ENCODE measurements around the gene STAMBPL1. TPM values are rescaled to one million over a fixed set of nuclear protein-coding genes. Genes with fewer than 3 reads are reported as not detected.

STAMBPL1 gene
- total RNA-seq, 1 donor from 2014 or later: 1.5 TPM

- no peak for TF ChIP-seq CTCF (IDR thresholded peaks at IDR 0.05; ENCODE audit: insufficient read depth, low read depth, low read length)
- no peak for TF ChIP-seq EZH2 (IDR thresholded peaks at IDR 0.05; ENCODE audit: insufficient read depth, low read length)
- FAIRE-seq (peak; percentile 34), DNase-seq (ENCODE audit: low read depth) (peak; percentile 92)
- H3K27me3 Mint-ChIP-seq (ENCODE audit: low read depth, unreplicated experiment): no peaks in the 10 kb centered on the region
- peaks cover 22% of the 10 kb centered on the region for H3K4me1 ChIP-seq (ENCODE audit: insufficient read depth, low read length)
- no peaks in the 10 kb centered on the region for H3K27me3 ChIP-seq (ENCODE audit: insufficient read depth, low read length)
- peaks cover 23% of the 10 kb centered on the region for H4K20me1 ChIP-seq (ENCODE audit: insufficient read depth, low read length)
- H3K4me2 ChIP-seq (ENCODE audit: low read length): peak within 1 kb of the TSS; percentile 76
- H3K9me3 Mint-ChIP-seq (ENCODE audit: unreplicated experiment): peaks cover 3% of the 10 kb centered on the region
- no peak within 1 kb of the TSS for H3K27ac Mint-ChIP-seq (ENCODE audit: unreplicated experiment)
- peak within 1 kb of the TSS; percentile 7 for H2AFZ ChIP-seq (ENCODE audit: low read depth, low read length)
- H3K27ac ChIP-seq (ENCODE audit: low read depth, low read length): peak within 1 kb of the TSS; percentile 4
- no peaks in the 10 kb centered on the region for H3K36me3 ChIP-seq (ENCODE audit: insufficient read depth, low read length)
- H3K4me3 ChIP-seq (ENCODE audit: insufficient read depth, low read depth, low read length): peak within 1 kb of the TSS; percentile 55
- peaks cover 35% of the 10 kb centered on the region for H3K79me2 ChIP-seq (ENCODE audit: insufficient read depth, low read length)
- no peaks in the 10 kb centered on the region for H3K36me3 Mint-ChIP-seq (ENCODE audit: low read depth, unreplicated experiment)
- peak within 1 kb of the TSS; percentile 78 for H3K4me3 Mint-ChIP-seq (ENCODE audit: unreplicated experiment)
- H3K9me3 ChIP-seq (ENCODE audit: insufficient read depth, low read depth, low read length): no peaks in the 10 kb centered on the region
- peak within 1 kb of the TSS; percentile 48 for H3K9ac ChIP-seq (ENCODE audit: low read length)
- peaks cover 12% of the 10 kb centered on the region for H3K4me1 Mint-ChIP-seq (ENCODE audit: low read depth, unreplicated experiment)
Observed at GRCh38 chr10:88952647-88953111, 72.6 kb downstream of the STAMBPL1 start, which contains the start of gene ACTA2. Gene ACTA2 (minus strand): TSS chr10:88952773. CDS start chr10:88948930, 3,843 bp downstream.

GRCh38 chr10:88953662-88954061 is 73.6 kb downstream of the STAMBPL1 start:
- H3K9ac ChIP-seq (ENCODE audit: low read length): no peak overlapping the region
- H3K9me3 Mint-ChIP-seq (ENCODE audit: unreplicated experiment): peaks cover 3% of the 10 kb centered on the region
- no peaks in the 10 kb centered on the region for H3K27me3 ChIP-seq (ENCODE audit: insufficient read depth, low read length)
- TF ChIP-seq EZH2 (IDR thresholded peaks at IDR 0.05; ENCODE audit: insufficient read depth, low read length) (no peak), CTCF (IDR thresholded peaks at IDR 0.05; ENCODE audit: insufficient read depth, low read depth, low read length) (no peak)
- H3K27me3 Mint-ChIP-seq (ENCODE audit: low read depth, unreplicated experiment): no peaks in the 10 kb centered on the region
- H3K79me2 ChIP-seq (ENCODE audit: insufficient read depth, low read length): peaks cover 27% of the 10 kb centered on the region
- H3K36me3 ChIP-seq (ENCODE audit: insufficient read depth, low read length): no peaks in the 10 kb centered on the region
- H3K27ac Mint-ChIP-seq (ENCODE audit: unreplicated experiment): no peak overlapping the region
- FAIRE-seq (no peak), DNase-seq (ENCODE audit: low read depth) (no peak)
- H3K4me3 ChIP-seq (ENCODE audit: insufficient read depth, low read depth, low read length): no peak overlapping the region
- H4K20me1 ChIP-seq (ENCODE audit: insufficient read depth, low read length): peaks cover 15% of the 10 kb centered on the region
- no peak overlapping the region for H2AFZ ChIP-seq (ENCODE audit: low read depth, low read length)
- H3K4me3 Mint-ChIP-seq (ENCODE audit: unreplicated experiment): no peak overlapping the region
- peaks cover 12% of the 10 kb centered on the region for H3K4me1 Mint-ChIP-seq (ENCODE audit: low read depth, unreplicated experiment)
- no peak overlapping the region for H3K4me2 ChIP-seq (ENCODE audit: low read length)
- no peak overlapping the region for H3K27ac ChIP-seq (ENCODE audit: low read depth, low read length)
- no peaks in the 10 kb centered on the region for H3K9me3 ChIP-seq (ENCODE audit: insufficient read depth, low read depth, low read length)
- peaks cover 22% of the 10 kb centered on the region for H3K4me1 ChIP-seq (ENCODE audit: insufficient read depth, low read length)
- H3K36me3 Mint-ChIP-seq (ENCODE audit: low read depth, unreplicated experiment): peaks cover under 1% of the 10 kb centered on the region

GRCh38 chr10:88954458-88955083 is 74.5 kb downstream of the STAMBPL1 start:
- Histone ChIP-seq H3K36me3 (ENCODE audit: insufficient read depth, low read length) (no peaks in the 10 kb centered on the region), H3K4me1 (ENCODE audit: insufficient read depth, low read length) (peaks cover 22% of the 10 kb centered on the region), H3K27me3 (ENCODE audit: insufficient read depth, low read length) (no peaks in the 10 kb centered on the region), H4K20me1 (ENCODE audit: insufficient read depth, low read length) (peaks cover 6% of the 10 kb centered on the region), H3K79me2 (ENCODE audit: insufficient read depth, low read length) (peaks cover 18% of the 10 kb centered on the region), H3K4me2 (ENCODE audit: low read length) (no peak overlapping the region), H3K9me3 (ENCODE audit: insufficient read depth, low read depth, low read length) (no peaks in the 10 kb centered on the region), H2AFZ (ENCODE audit: low read depth, low read length) (no peak overlapping the region), H3K27ac (ENCODE audit: low read depth, low read length) (no peak overlapping the region), H3K9ac (ENCODE audit: low read length) (no peak overlapping the region), H3K4me3 (ENCODE audit: insufficient read depth, low read depth, low read length) (no peak overlapping the region)
- peaks cover 12% of the 10 kb centered on the region for H3K4me1 Mint-ChIP-seq (ENCODE audit: low read depth, unreplicated experiment)
- TF ChIP-seq CTCF (IDR thresholded peaks at IDR 0.05; ENCODE audit: insufficient read depth, low read depth, low read length) (no peak), EZH2 (IDR thresholded peaks at IDR 0.05; ENCODE audit: insufficient read depth, low read length) (no peak)
- H3K27ac Mint-ChIP-seq (ENCODE audit: unreplicated experiment): no peak overlapping the region
- peaks cover 1% of the 10 kb centered on the region for H3K36me3 Mint-ChIP-seq (ENCODE audit: low read depth, unreplicated experiment)
- DNase-seq (ENCODE audit: low read depth) (no peak), FAIRE-seq (peak; percentile 5)
- peaks cover 3% of the 10 kb centered on the region for H3K9me3 Mint-ChIP-seq (ENCODE audit: unreplicated experiment)
- H3K27me3 Mint-ChIP-seq (ENCODE audit: low read depth, unreplicated experiment): no peaks in the 10 kb centered on the region
- H3K4me3 Mint-ChIP-seq (ENCODE audit: unreplicated experiment): no peak overlapping the region

Measured in astrocyte (in vitro differentiated cells and primary cell).